Esophagus muscularis mucosa (tissue), 4 donors: Measurements from ENCODE around the gene ZBTB47. TPM values are rescaled to one million over a fixed set of nuclear protein-coding genes. Genes with fewer than 3 reads are reported as not detected.

Experiments
- DNase-seq: peaks from one replicate; pipeline ENCODE4 v3.0.0-alpha.2; 2017; ENCODE audit errors: extremely low spot score
- H3K27ac ChIP-seq, 4 donors: fragments of 200-600 bp; sonication (generic); replicated peaks in 1 of 4; 1 replicate in 3 of 4; 2 replicates in 1 of 4; pipeline ENCODE4 v1.5.1; 2016 to 2019; ENCODE audit warnings: mild to moderate bottlenecking in 1 of 4
- H3K27me3 ChIP-seq, 4 donors: fragments of 200-600 bp; sonication (generic); one replicate each; pipeline versions ENCODE4 v1.5.1 to v1.6.0; 2016 to 2019
- H3K36me3 ChIP-seq, 4 donors: fragments of 200-600 bp; sonication (generic); one replicate each; pipeline ENCODE4 v1.5.1; 2016 to 2019
- H3K4me1 ChIP-seq, 4 donors: fragments of 200-600 bp; sonication (generic); one replicate each; pipeline ENCODE4 v1.5.1; 2016 to 2019
- H3K4me3 ChIP-seq, 4 donors: fragments of 200-600 bp; sonication (generic); 1 replicate in 2 of 4; 2 replicates in 2 of 4; pipeline ENCODE4 v1.5.1; 2016 to 2019; ENCODE audit warnings: mild to moderate bottlenecking in 4 of 4, moderate library complexity in 1 of 4
- H3K9me3 ChIP-seq, 4 donors: fragments of 200-600 bp; sonication (generic); 1 replicate in 3 of 4; 2 replicates in 1 of 4; pipeline ENCODE4 v1.5.1; 2016 to 2019
- CTCF ChIP-seq, 3 experiments: fragments of 200-600 bp in 2 of 3; fragments of 450-650 bp in 1 of 3; sonication (generic) in 2 of 3; IDR thresholded peaks; one replicate each; pipeline ENCODE4 v1.5.1; 2017 to 2019; ENCODE audit warnings: antibody characterized with exemption in 3 of 3, mild to moderate bottlenecking in 2 of 3, moderate library complexity in 1 of 3
- EP300 ChIP-seq: sonication (generic); formaldehyde crosslinking; IDR thresholded peaks from one replicate; pipeline ENCODE4 v1.6.1; 2017; ENCODE audit warnings: antibody characterized with exemption
- POLR2A ChIP-seq: fragments of 450-650 bp; IDR thresholded peaks from one replicate; pipeline ENCODE4 v1.6.1; 2017; ENCODE audit warnings: antibody characterized with exemption, moderate library complexity, mild to moderate bottlenecking, low read depth
- POLR2AphosphoS5 ChIP-seq, 2 donors: sonication (generic); formaldehyde crosslinking; IDR thresholded peaks; one replicate each; pipeline ENCODE4 v1.6.1; 2017; ENCODE audit warnings: antibody characterized with exemption in 2 of 2
- WGBS: methylation state at CpG from one replicate; pipeline ENCODE4 v1.1.5; 2018; 5-methylcytosine and 5-hydroxymethylcytosine counted together
- intact Hi-C: fragments of 100-400 bp; cut with DNase I; formaldehyde crosslinking; loops from one replicate; pipeline ENCODE4 v1.15.1; 2023
- total RNA-seq, 4 donors: library from RNA; depleted of rRNA; stranded (reverse); fragments of >200 nt; gene quantifications; one replicate each; pipeline versions ENCODE4 v1.1.0 to v1.2.1, GENCODE V29; 2016

Gene ZBTB47
- 100 to 1,000 TPM in 2 of 4 donors, 10 to 100 TPM in 2; 75.4 to 137 (median 95.7) TPM for total RNA-seq

- 8% methylated on average over 5 of the region's 31 CpGs for WGBS
- H3K27me3 ChIP-seq: no peaks in the 10 kb centered on the region
- intact Hi-C loops: loop anchor here (5.0 kb wide), 3 partner anchors 51 to 89 kb away; partner anchors contain the start of genes NKTR and SEC22C
- peak within 1 kb of the TSS; percentile 91 to 98 (median 96) for H3K27ac ChIP-seq
- no peak for DNase-seq
- TF ChIP-seq CTCF (IDR thresholded peaks at IDR 0.05): no peak
- TF ChIP-seq POLR2AphosphoS5 (IDR thresholded peaks at IDR 0.05): peak in 1 of 2 donors; percentile 2
- peaks cover 44 to 78% (median 72%) of the 10 kb centered on the region in 4 donors for H3K4me1 ChIP-seq
- H3K36me3 ChIP-seq: peaks cover 2 to 22% (median 12%) of the 10 kb centered on the region in 4 donors
- peak within 1 kb of the TSS; percentile 82 to 96 (median 92) for H3K4me3 ChIP-seq
- no peaks in the 10 kb centered on the region for H3K9me3 ChIP-seq
Measured at GRCh38 chr3:42653560-42654330, at the start of gene ZBTB47. ZBTB47 (plus strand) TSS chr3:42653697; CDS start chr3:42658356, 4,659 bp downstream.

- Histone ChIP-seq H3K36me3 (peaks cover 0 to 11% (median 1%) of the 10 kb centered on the region in 4 donors), H3K27me3 (no peaks in the 10 kb centered on the region), H3K4me3 (no peak overlapping the region), H3K4me1 (peaks cover 39 to 74% (median 66%) of the 10 kb centered on the region in 4 donors), H3K27ac (peak overlapping the region in 3 of 4 donors; percentile 16 to 44 (median 36)), H3K9me3 (peaks cover 0 to 7% (median 3%) of the 10 kb centered on the region in 4 donors)
- intact Hi-C loops: no loop called here
- TF ChIP-seq CTCF (IDR thresholded peaks at IDR 0.05): no peak
- TF ChIP-seq POLR2A: no peak
- TF ChIP-seq POLR2AphosphoS5 (IDR thresholded peaks at IDR 0.05): no peak
- TF ChIP-seq EP300: no peak
- DNase-seq: no peak
- WGBS: 60% methylated on average over 5 of the region's 5 CpGs
Measured at GRCh38 chr3:42605546-42606173, 47.8 kb upstream of the ZBTB47 start.

DNA sequence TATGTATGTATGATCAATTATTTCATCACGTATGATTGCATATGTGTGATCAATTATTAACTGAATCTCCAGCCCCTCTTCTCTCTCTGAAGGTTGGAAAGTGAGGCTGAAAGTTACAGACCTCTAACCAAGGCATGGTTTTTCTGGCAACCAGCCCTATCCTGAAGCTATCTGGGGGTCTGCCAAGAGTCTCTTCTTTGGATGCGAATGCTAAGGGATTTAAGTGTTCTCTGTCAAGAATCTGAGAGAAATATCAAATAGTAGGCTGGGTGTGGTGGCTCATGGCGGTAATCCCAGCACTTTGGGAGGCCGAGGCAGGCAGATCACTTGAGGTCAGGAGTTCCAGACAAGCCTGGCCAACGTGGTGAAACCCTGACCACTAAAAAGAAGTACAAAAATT is 44.9 kb upstream of the ZBTB47 start:
- H3K27ac ChIP-seq: peak overlapping the region; percentile 41 to 66 (median 60)
- DNase-seq: peak; percentile 92
- no peaks in the 10 kb centered on the region for H3K27me3 ChIP-seq
- no peak overlapping the region for H3K4me3 ChIP-seq
- intact Hi-C loops: no loop called here
- H3K36me3 ChIP-seq: peaks cover 0 to 11% (median 1%) of the 10 kb centered on the region in 4 donors
- 16% methylated on average over 5 of the region's 5 CpGs for WGBS
- TF ChIP-seq POLR2AphosphoS5 (IDR thresholded peaks at IDR 0.05) (peak in 1 of 2 donors; percentile 19), EP300 (no peak)
- peaks cover 48 to 82% (median 73%) of the 10 kb centered on the region in 4 donors for H3K4me1 ChIP-seq
- peaks cover 0 to 7% (median 3%) of the 10 kb centered on the region in 4 donors for H3K9me3 ChIP-seq

- H3K27ac ChIP-seq: peak overlapping the region; percentile 49 to 67 (median 62)
Measured at GRCh38 chr3:42610976-42611375, 42.5 kb upstream of the ZBTB47 start.

More at GRCh38 chr3:42610976-42611375, 42.5 kb upstream of the ZBTB47 start:
- TF ChIP-seq POLR2A (no peak), EP300 (no peak), POLR2AphosphoS5 (IDR thresholded peaks at IDR 0.05) (no peak), CTCF (IDR thresholded peaks at IDR 0.05) (no peak)
- 88% methylated on average over 1 of the region's 1 CpG for WGBS
- Histone ChIP-seq H3K36me3 (peaks cover 0 to 11% (median 0%) of the 10 kb centered on the region in 4 donors), H3K9me3 (no peaks in the 10 kb centered on the region), H3K4me1 (peaks cover 50 to 89% (median 73%) of the 10 kb centered on the region in 4 donors), H3K4me3 (no peak overlapping the region), H3K27me3 (no peaks in the 10 kb centered on the region)
- DNase-seq: no peak
- intact Hi-C loops: no loop called here
